IMR-90 (cell line): Measurements from ENCODE around the gene HSD11B1L. TPM values are rescaled to one million over a fixed set of nuclear protein-coding genes. Genes with fewer than 3 reads are reported as not detected.

ENCODE experiments used
- ATAC-seq: fragments of 200-7000 bp; cut with Tn5 transposase; 2 replicates; pipeline ENCODE4 v1.9.1; 2020; ENCODE audit warnings: low read depth, mild to moderate bottlenecking, moderate library complexity
- BruUV-seq: library from RNA; stranded (reverse); fragments of 400-500 nt; replicated peaks from 2 replicates; lab custom pipeline; 2021; lab: Mats Ljungman, UMichigan
- CTCF ChIA-PET: fragments of 300-600 bp; formaldehyde crosslinking; extraction: SDS; loops from one replicate; lab custom pipeline; 2021; ENCODE audit warnings: antibody characterized with exemption; lab: Yijun Ruan, JAX
- POLR2A ChIA-PET: fragments of 300-600 bp; sonication (Branson Sonifier 250); formaldehyde crosslinking; loops from one replicate; lab custom pipeline; 2022; ENCODE audit warnings: antibody characterized with exemption; ENCODE audit not compliant: unreplicated experiment; lab: Charles Lee
- DNase-seq: peaks from one replicate; pipeline ENCODE4 v3.0.0; 2013
- H2AFZ ChIP-seq: replicated peaks from 2 replicates; pipeline ENCODE3; 2013; ENCODE audit warnings: low read length, mild to moderate bottlenecking; ENCODE audit not compliant: poor library complexity
- H2AK5ac ChIP-seq: 2 replicates; pipeline ENCODE4 v1.6.1; 2013; ENCODE audit warnings: low read depth, low read length, inconsistent platforms
- H2AK9ac ChIP-seq: replicated peaks from 2 replicates; pipeline ENCODE3; 2013; ENCODE audit warnings: mild to moderate bottlenecking, low read depth, low read length, moderate library complexity; ENCODE audit not compliant: poor library complexity
- H2BK120ac ChIP-seq: 2 replicates; pipeline ENCODE4 v1.6.1; 2013; ENCODE audit warnings: low read depth, low read length, inconsistent platforms
- H2BK15ac ChIP-seq: 3 replicates; pipeline ENCODE4 v1.6.1; 2013; ENCODE audit warnings: low read depth, low read length, inconsistent platforms
- H2BK20ac ChIP-seq: 2 replicates; pipeline ENCODE4 v1.6.1; 2013; ENCODE audit warnings: low read depth, mild to moderate bottlenecking, inconsistent platforms, low read length, moderate library complexity
- H2BK5ac ChIP-seq: 2 replicates; pipeline ENCODE4 v1.6.1; 2013; ENCODE audit warnings: mild to moderate bottlenecking, low read depth, low read length, inconsistent platforms; ENCODE audit not compliant: poor library complexity, severe bottlenecking
- H3K14ac ChIP-seq: replicated peaks from 2 replicates; pipeline ENCODE4 v1.6.1; 2013; ENCODE audit warnings: low read depth, low read length, inconsistent platforms
- H3K18ac ChIP-seq: 2 replicates; pipeline ENCODE4 v1.6.1; 2013; ENCODE audit warnings: low read depth, low read length, control low read depth
- H3K23ac ChIP-seq: 2 replicates; pipeline ENCODE4 v1.6.1; 2013; ENCODE audit warnings: low read depth, low read length, inconsistent platforms
- H3K27ac ChIP-seq: 2 replicates; pipeline ENCODE4 v1.5.1; 2013; ENCODE audit warnings: mild to moderate bottlenecking, control low read depth, low read length; ENCODE audit not compliant: insufficient read depth
- H3K27me3 ChIP-seq: 2 replicates; pipeline ENCODE4 v1.6.1; 2013; ENCODE audit warnings: low read length; ENCODE audit not compliant: control insufficient read depth, insufficient read depth
- H3K36me3 ChIP-seq: 2 replicates; pipeline ENCODE4 v1.6.1; 2013; ENCODE audit warnings: low read length, mixed read lengths; ENCODE audit not compliant: control insufficient read depth, insufficient read depth
- H3K4ac ChIP-seq: 2 replicates; pipeline ENCODE4 v1.6.1; 2013; ENCODE audit warnings: low read depth, low read length, inconsistent platforms
- H3K4me1 ChIP-seq: 2 replicates; pipeline ENCODE4 v1.6.1; 2013; ENCODE audit warnings: low read length, mixed read lengths; ENCODE audit not compliant: control insufficient read depth, insufficient read depth
- H3K4me2 ChIP-seq: 2 replicates; pipeline ENCODE4 v1.6.1; 2013; ENCODE audit warnings: low read depth, mild to moderate bottlenecking, control low read depth, low read length, moderate library complexity
- H3K4me3 ChIP-seq: 2 replicates; pipeline ENCODE4 v1.5.1; 2013; ENCODE audit warnings: low read depth, mild to moderate bottlenecking, control low read depth, low read length, moderate library complexity; ENCODE audit not compliant: insufficient read depth
- H3K56ac ChIP-seq: 2 replicates; pipeline ENCODE4 v1.6.1; 2013; ENCODE audit warnings: low read length, inconsistent platforms; ENCODE audit not compliant: insufficient read depth; ENCODE audit errors: extremely low read depth
- H3K79me1 ChIP-seq, 2 experiments: 2 replicates each; pipeline ENCODE4 v1.6.1; 2013; ENCODE audit warnings: low read length in 2 of 2, inconsistent platforms in 1 of 2, low read depth in 1 of 2
- H3K9ac ChIP-seq: 2 replicates; pipeline ENCODE4 v1.6.1; 2013; ENCODE audit warnings: low read depth, low read length, control low read depth
- H3K9me1 ChIP-seq: 2 replicates; pipeline ENCODE4 v1.6.1; 2013; ENCODE audit warnings: low read length, inconsistent platforms; ENCODE audit not compliant: insufficient read depth
- H3K9me3 ChIP-seq: 2 replicates; pipeline ENCODE4 v1.6.1; 2013; ENCODE audit warnings: low read length; ENCODE audit not compliant: control insufficient read depth, insufficient read depth
- H4K20me1 ChIP-seq: 2 replicates; pipeline ENCODE4 v1.6.1; 2013; ENCODE audit warnings: low read length, inconsistent platforms; ENCODE audit not compliant: insufficient read depth
- H4K5ac ChIP-seq: 2 replicates; pipeline ENCODE4 v1.6.1; 2013; ENCODE audit warnings: mild to moderate bottlenecking, low read depth, low read length, control low read depth
- H4K8ac ChIP-seq, 2 experiments: 2 replicates each; pipeline ENCODE4 v1.6.1; 2013; ENCODE audit warnings: low read depth in 2 of 2, low read length in 2 of 2, control low read depth in 1 of 2, inconsistent platforms in 1 of 2
- H4K91ac ChIP-seq: 2 replicates; pipeline ENCODE4 v1.6.1; 2013; ENCODE audit warnings: low read depth, low read length, inconsistent platforms; ENCODE audit not compliant: insufficient read depth
- RFX5 ChIP-seq: IDR thresholded peaks from 2 replicates; pipeline ENCODE4 v1.8.0; 2012; ENCODE audit warnings: low read depth, mild to moderate bottlenecking, low read length, moderate library complexity
- WGBS, 2 experiments: methylation state at CpG; one replicate each; pipeline versions ENCODE4 v1.1.5 to v1.1.7; 2013; ENCODE audit warnings: missing lambda C conversion rate in 2 of 2; ENCODE audit not compliant: insufficient read length in 1 of 2; ENCODE audit errors: extremely low coverage in 2 of 2; 5-methylcytosine and 5-hydroxymethylcytosine counted together
- dilution Hi-C: fragments of 300-500 bp; cut with HindIII; formaldehyde crosslinking; loops from one replicate; pipeline ENCODE4 v1.14.3; 2018; ENCODE audit warnings: low sequenced_read_pairs; ENCODE audit not compliant: unreplicated experiment
- in situ Hi-C: fragments of 300-500 bp; cut with MboI; formaldehyde crosslinking; loops from 3 replicates; pipeline ENCODE4 v1.14.3; 2019; ENCODE audit warnings: low sequenced_read_pairs, inconsistent platforms, mixed read lengths
- intact Hi-C: fragments of 100-400 bp; cut with micrococcal nuclease; formaldehyde crosslinking; loops from 2 replicates; pipeline ENCODE4 v1.10.0; 2022
- polyA plus RNA-seq, 3 experiments: library from polyadenylated mRNA; depleted of rRNA; stranded (reverse); fragments of >200 nt; gene quantifications; 2 replicates each; pipeline ENCODE4 v1.2.3, GENCODE V29; 2012; ENCODE audit warnings: low replicate concordance in 1 of 3
- total RNA-seq: library from RNA; depleted of rRNA; stranded (reverse); fragments of >200 nt; gene quantifications from 2 replicates; pipeline ENCODE4 v1.2.3, GENCODE V29; 2012

Gene HSD11B1L
- total and polyA plus RNA-seq, 2 of the 4 experiments (the other 2 are of a cell fraction) = 2.2 to 7.2 TPM

DNA sequence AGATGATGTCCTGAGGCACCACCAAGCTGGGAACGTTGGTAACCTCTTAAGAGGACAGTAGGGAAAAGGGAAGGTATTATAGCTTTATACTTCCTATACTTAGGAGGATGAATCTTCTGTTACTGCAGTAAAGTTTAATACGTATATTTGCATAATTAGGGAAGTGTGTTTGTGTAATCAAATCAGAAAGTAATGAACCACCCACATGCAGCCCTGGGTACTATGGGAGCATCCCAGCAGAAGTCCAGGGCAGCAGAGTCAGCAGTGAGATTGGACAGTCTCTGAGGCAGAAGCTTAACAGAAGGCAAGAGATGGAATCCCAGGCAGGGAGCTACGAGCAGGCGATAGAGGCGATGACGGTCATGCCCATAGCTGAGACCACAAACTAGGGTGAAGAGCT is 45.4 kb upstream of the HSD11B1L start:
- no CpG with 5 or more reads among the region's 6 CpGs for WGBS, 2 experiments
- no peak overlapping the region for H4K8ac ChIP-seq
- no peaks in the 10 kb centered on the region for H3K9me3 ChIP-seq
- POLR2A ChIA-PET = no interaction called here
- BruUV-seq = no TSS peak
- dilution Hi-C loops (no loop called here), in situ Hi-C loops (no loop called here), intact Hi-C loops (no loop called here)
- H3K9me1 ChIP-seq = peaks cover 11% of the 10 kb centered on the region
- peaks cover 9 to 57% of the 10 kb centered on the region in 2 experiments; a peak in 3 of 4 replicates for H3K79me1 ChIP-seq
- no peak overlapping the region; the same call in 1 of the 2 replicates for H3K14ac ChIP-seq
- H2BK20ac ChIP-seq = no peak overlapping the region
- H4K5ac ChIP-seq = no peak overlapping the region
- CTCF ChIA-PET = interaction anchor here (0.6 kb wide), 1 partner anchor 441 kb away, joined by 3 read pairs; no protein-coding TSS in a partner anchor
- no peak overlapping the region for H2BK120ac ChIP-seq
- H3K27me3 ChIP-seq = no peaks in the 10 kb centered on the region
- no peak overlapping the region for H3K4ac ChIP-seq
- no peak overlapping the region for H2AK9ac ChIP-seq
- H3K4me3 ChIP-seq = no peak overlapping the region
- no peak overlapping the region for H2BK5ac ChIP-seq
- peaks cover 2% of the 10 kb centered on the region for H3K36me3 ChIP-seq
- no peak overlapping the region for H2AK5ac ChIP-seq
- no peak overlapping the region for H3K56ac ChIP-seq
- DNase-seq = no peak
- H3K4me1 ChIP-seq = peaks cover 18% of the 10 kb centered on the region
- no peak overlapping the region for H3K9ac ChIP-seq
- peaks cover 82% of the 10 kb centered on the region for H4K20me1 ChIP-seq
- TF ChIP-seq RFX5 = no peak
- H3K23ac ChIP-seq = no peak overlapping the region
- H3K4me2 ChIP-seq = no peak overlapping the region
- no peak overlapping the region for H2AFZ ChIP-seq
- H3K27ac ChIP-seq = no peak overlapping the region
- H3K18ac ChIP-seq = no peak overlapping the region
- no peak for ATAC-seq
- H2BK15ac ChIP-seq = no peak overlapping the region
- no peak overlapping the region for H4K91ac ChIP-seq
